Stimulated activated naive CD8-positive, alpha-beta T cell treated with anti-CD3 and anti-CD28 coated beads, Interleukin-15, amount 100 ng/mL, for 72 hours (primary cell): ENCODE measurements around the gene RPL27A.
A peak's percentile ranks its signal among the peaks of the same experiment; 100 is the strongest.

Experiments
- ATAC-seq: fragments of 150-1000 bp; cut with Tn5 transposase; 2 replicates; pipeline ENCODE4 v1.10.0; 2021; ENCODE audit warnings: mild to moderate bottlenecking, moderate library complexity
- DNase-seq, 2 donors: peaks; one replicate each; pipeline ENCODE4 v3.0.0; 2021 to 2022
- H3K27ac Mint-ChIP-seq, 2 donors: one replicate each; pipeline ENCODE4 v1.8.0; 2022; ENCODE audit warnings: mild to moderate bottlenecking in 2 of 2, mixed read lengths in 2 of 2, moderate library complexity in 2 of 2
- H3K27me3 Mint-ChIP-seq: one replicate; pipeline ENCODE4 v1.8.0; 2022; ENCODE audit warnings: mixed read lengths
- H3K4me1 Mint-ChIP-seq: one replicate; pipeline ENCODE4 v1.8.0; 2022; ENCODE audit warnings: mild to moderate bottlenecking, mixed read lengths
- H3K4me3 Mint-ChIP-seq, 2 donors: one replicate each; pipeline ENCODE4 v1.8.0; 2022; ENCODE audit warnings: mild to moderate bottlenecking in 2 of 2, mixed read lengths in 2 of 2, moderate library complexity in 1 of 2
- H3K9me3 Mint-ChIP-seq, 2 donors: one replicate each; pipeline ENCODE4 v1.8.0; 2022; ENCODE audit warnings: mixed read lengths in 2 of 2

RPL27A gene

DNA sequence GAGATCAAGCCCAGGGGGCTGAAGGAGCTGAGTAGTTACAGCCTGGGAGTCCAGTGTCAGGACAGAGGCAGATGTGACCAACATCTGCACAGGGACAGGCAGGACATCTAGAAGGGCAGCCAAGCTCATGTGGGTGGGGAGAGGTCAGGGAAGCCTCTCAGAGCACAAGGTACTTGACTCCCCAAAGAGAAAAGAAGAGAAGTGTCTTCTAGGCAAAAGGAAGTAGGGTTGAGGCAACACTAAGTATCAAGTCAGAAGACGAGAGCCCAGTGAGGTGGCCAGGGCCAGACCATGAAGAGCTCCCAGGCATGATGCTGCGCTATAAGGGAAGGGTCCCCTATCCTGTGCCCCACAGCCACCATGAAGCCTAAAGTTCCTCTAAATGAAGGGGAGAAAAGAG, 21.5 kb downstream of the RPL27A start:
- Mint-ChIP-seq H3K27ac (no peak overlapping the region), H3K4me1 (no peaks in the 10 kb centered on the region), H3K27me3 (no peaks in the 10 kb centered on the region), H3K9me3 (no peaks in the 10 kb centered on the region), H3K4me3 (no peak overlapping the region)
- DNase-seq: no peak
- ATAC-seq: no peak

DNA sequence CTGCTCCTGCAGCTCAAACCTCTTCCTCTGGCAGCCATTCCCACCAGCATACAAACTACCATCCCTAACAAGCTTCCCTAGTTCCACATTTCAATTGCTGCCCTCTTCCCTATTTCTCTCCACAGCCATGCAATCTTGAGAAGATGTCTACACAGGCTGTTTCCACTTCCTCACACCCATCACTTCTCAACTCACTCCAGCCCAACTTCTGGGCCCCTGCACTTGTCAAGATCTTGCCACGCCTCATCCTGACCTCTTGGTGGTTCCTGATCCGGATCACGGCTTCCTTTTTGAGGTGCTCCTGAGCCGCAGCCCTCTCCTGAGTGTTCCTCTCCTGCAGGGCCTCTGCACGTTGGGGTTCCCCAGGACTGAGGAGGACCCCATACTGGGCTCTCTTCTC, 22.6 kb downstream of the RPL27A start:
- H3K9me3 Mint-ChIP-seq: no peaks in the 10 kb centered on the region
- no peaks in the 10 kb centered on the region for H3K27me3 Mint-ChIP-seq
- H3K4me3 Mint-ChIP-seq: no peak overlapping the region
- H3K4me1 Mint-ChIP-seq: no peaks in the 10 kb centered on the region
- no peak overlapping the region for H3K27ac Mint-ChIP-seq
- DNase-seq: no peak
- no peak for ATAC-seq

DNA sequence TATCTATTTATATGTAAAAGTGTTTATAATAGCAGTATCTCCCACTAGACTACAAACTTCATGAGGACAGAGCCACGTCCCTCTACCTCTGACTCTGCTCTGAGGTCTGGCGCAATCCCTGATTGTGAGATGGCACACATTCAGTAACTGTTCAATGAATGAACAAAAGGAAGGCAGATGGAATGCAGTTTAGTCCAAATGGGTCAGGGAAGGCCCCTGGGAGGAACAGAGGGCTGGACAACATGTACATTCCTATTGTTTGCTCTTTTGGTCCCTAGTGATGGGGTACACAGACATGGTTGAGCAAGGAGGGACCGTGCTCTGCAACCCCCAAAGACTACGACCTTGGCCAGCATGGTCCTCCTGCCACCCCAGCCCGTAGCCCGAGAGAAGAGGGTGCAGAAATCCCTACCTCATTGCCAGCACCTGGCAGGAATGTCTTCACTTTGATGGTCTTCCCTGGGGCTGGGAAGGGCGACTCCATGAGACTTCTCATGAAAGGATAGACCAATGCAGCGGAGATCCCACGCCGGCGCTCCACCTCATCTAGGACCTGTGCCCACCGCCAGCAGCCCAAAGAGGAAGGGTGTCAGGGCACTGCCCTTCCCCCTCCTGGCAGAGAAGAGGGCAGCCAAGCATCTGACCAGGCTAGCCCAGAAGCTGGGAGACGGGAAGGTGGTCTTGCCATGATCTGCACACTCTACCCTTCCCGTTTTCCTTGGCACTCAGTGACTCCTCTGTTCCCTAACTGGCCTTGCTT, 24.3 kb downstream of the RPL27A start:
- H3K27me3 Mint-ChIP-seq: no peaks in the 10 kb centered on the region
- H3K27ac Mint-ChIP-seq: no peak overlapping the region
- H3K9me3 Mint-ChIP-seq: no peaks in the 10 kb centered on the region
- no peak for DNase-seq
- no peak for ATAC-seq
- no peaks in the 10 kb centered on the region for H3K4me1 Mint-ChIP-seq
- no peak overlapping the region for H3K4me3 Mint-ChIP-seq

DNA sequence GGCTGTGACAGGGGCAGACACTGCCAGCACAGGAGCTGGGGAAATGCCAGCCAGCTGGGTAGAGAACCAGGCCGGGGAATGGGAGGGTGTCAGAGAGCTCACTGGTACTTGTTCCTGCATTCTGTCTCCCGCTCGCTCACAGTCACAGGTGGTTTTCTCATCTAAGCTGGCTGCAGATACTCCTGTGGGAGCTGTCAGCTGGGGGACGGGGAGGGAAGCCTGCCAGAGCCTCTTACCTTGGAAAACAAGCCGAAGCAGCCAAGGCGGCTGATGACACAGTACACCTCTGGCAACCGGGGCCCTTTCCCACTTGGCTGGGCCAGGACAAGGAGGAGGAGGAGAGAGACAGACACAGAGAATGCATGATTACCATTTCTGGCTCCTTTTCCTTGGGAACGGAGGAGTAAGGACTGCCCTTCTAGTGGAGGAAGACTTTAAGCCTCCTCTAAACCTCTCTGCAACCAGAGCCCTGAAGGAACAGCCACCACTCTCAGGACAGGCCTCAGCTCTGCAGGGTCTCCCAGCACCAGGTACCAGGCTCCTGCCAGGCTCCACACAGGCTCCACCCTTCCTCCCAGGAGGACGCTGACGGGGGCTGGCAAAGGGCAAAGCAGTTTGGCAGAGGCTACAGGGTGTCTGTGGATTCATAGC, 25.1 kb downstream of the RPL27A start:
- Mint-ChIP-seq H3K27me3 (no peaks in the 10 kb centered on the region), H3K4me1 (no peaks in the 10 kb centered on the region), H3K9me3 (no peaks in the 10 kb centered on the region), H3K27ac (no peak overlapping the region), H3K4me3 (no peak overlapping the region)
- ATAC-seq (no peak), DNase-seq (no peak)

DNA sequence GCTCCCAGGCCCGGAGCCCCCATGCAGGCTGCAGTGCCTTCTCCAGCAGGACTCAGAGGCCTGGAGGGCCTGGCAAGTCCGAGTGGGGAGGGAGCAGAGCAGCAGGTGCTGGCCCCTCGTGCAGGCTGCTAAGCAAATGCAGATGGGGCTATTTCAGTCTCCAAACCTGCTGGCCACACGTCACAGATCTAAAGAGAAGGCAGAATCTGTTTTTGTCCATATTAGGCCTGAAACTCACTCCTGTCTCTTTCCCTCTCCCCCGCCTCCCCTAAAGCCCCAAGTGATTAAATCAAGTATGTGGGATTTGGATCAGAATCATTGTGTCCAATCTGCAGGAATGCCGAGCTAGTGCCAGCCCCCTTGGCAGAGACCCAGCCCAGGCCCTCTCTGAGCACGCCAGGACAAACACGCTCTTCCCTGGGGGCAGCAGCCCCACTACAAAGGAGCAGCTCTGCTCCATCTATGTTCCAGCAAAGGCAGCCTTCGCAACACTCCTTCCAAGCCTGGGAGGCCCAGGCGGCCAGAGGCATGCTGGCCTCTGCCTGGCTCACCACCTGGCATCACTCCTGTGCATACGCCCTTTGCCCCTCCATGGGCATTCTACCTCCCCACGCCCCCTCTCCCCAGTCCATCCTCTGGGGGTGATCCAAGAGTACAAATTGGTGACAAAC, 26.5 kb downstream of the RPL27A start:
- Mint-ChIP-seq H3K4me1 (no peaks in the 10 kb centered on the region), H3K9me3 (no peaks in the 10 kb centered on the region), H3K27me3 (no peaks in the 10 kb centered on the region), H3K4me3 (no peak overlapping the region), H3K27ac (no peak overlapping the region)
- DNase-seq (no peak), ATAC-seq (no peak)

DNA sequence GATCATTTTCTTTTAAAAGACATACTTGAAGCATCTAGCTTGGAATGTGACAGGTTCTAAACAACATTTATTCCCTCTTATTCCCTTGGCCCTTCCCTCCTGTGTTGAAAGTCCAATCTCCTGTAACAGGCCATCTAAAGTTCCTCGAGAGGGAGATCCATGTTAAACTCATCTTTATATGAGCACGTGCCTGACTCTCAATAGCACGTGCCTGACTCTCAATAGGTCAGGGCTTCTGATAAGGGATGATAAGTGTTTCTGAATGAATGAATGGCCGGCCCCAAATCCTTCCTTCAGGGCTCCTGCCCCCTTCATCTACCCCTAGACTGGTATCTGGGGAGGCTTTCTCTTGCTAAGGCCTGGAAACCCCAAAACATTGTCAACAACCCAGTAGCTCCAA, 27.2 kb downstream of the RPL27A start:
- ATAC-seq (no peak), DNase-seq (no peak)
- Mint-ChIP-seq H3K4me3 (no peak overlapping the region), H3K27me3 (no peaks in the 10 kb centered on the region), H3K4me1 (no peaks in the 10 kb centered on the region), H3K27ac (no peak overlapping the region), H3K9me3 (no peaks in the 10 kb centered on the region)

DNA sequence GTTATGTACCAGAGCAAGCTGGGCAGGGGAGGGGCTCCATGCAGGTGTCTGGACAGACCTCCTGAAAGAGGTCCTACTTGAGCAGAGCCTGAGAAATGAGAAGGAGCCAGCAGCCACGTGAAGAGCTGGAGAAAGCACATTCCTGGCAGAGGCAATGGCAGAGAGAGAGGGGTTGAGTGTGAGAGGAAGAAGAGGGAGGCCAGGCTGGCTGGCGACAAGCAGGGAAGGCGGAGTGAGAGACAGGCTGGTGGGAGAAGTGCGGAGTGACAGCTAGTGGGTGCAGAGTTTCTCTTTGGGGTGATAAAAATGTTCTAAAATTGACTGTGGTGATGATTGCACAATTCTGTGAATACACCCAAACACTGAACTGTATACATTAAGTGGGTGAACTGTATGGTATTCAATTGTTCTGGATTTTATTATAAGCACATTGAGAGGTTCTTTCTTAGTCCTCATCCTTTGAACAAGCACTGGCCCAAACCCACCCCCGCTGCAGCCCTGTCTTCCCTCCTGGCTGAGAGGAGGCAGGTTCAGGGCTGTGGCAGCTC, 29.4 kb downstream of the RPL27A start:
- no peak for ATAC-seq
- no peaks in the 10 kb centered on the region for H3K9me3 Mint-ChIP-seq
- no peak overlapping the region for H3K27ac Mint-ChIP-seq
- H3K4me3 Mint-ChIP-seq: no peak overlapping the region
- H3K27me3 Mint-ChIP-seq: no peaks in the 10 kb centered on the region
- H3K4me1 Mint-ChIP-seq: peaks cover 1% of the 10 kb centered on the region
- no peak for DNase-seq

DNA sequence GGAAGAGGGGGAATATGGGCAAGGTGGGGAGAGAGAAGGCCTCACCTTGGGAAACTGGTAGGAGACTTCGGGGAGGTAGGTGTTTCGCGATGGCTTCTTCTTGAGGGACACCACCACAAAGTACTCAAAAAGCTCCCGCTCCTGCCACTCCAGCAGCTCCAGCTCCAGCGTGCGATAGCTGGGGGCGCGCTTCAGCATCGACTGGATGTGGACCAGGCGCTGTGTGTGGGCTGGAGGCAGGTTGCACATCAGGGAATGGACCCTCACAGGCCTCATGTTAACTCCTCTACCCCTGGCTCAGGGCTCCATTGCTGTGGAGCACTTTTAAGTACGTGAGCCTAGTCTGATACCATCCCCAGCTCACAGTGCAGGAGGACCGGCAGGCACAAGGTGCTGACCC, 29.9 kb downstream of the RPL27A start:
- DNase-seq (no peak), ATAC-seq (no peak)
- H3K9me3 Mint-ChIP-seq: no peaks in the 10 kb centered on the region
- H3K4me3 Mint-ChIP-seq: no peak overlapping the region
- no peak overlapping the region for H3K27ac Mint-ChIP-seq
- H3K4me1 Mint-ChIP-seq: peaks cover 7% of the 10 kb centered on the region
- no peaks in the 10 kb centered on the region for H3K27me3 Mint-ChIP-seq

DNA sequence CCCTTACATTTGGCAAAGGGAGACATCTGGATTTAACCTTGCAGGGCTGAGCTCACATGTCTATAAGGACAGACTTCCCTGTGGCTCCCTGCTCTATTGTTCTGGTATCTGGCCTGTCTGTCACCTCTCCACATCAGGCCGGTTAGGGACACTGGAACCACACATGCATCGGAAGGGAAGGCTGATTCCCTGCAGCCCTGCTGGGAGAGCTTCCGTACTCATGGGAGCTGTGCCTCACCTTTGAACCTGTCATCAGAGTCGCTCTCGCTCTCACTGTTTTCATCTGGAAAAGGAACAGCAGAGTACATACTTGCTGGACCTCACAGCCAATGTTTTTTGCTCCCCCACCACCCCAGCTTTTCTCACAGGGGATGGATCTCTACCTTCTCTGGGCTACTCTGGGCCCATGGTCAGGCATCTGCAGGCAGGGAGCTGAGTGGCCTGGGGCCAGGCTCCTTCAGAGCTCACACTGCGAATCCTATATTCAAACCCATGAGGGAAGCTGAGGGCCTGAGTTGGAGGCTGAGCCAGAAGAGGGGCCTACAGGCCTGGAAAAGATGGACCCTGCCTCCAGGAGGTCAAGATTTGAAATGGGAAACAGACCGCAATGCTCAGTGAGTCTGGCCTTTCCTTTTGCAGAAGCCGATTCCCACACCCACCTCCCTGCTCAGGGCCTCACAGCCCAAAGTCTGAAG, 31.3 kb downstream of the RPL27A start:
- peak overlapping the region in 1 of 2 donors; percentile 59 for H3K27ac Mint-ChIP-seq
- ATAC-seq (no peak), DNase-seq (no peak)
- H3K4me1 Mint-ChIP-seq: peaks cover 16% of the 10 kb centered on the region
- H3K9me3 Mint-ChIP-seq: no peaks in the 10 kb centered on the region
- H3K4me3 Mint-ChIP-seq: no peak overlapping the region
- peaks cover 9% of the 10 kb centered on the region for H3K27me3 Mint-ChIP-seq

DNA sequence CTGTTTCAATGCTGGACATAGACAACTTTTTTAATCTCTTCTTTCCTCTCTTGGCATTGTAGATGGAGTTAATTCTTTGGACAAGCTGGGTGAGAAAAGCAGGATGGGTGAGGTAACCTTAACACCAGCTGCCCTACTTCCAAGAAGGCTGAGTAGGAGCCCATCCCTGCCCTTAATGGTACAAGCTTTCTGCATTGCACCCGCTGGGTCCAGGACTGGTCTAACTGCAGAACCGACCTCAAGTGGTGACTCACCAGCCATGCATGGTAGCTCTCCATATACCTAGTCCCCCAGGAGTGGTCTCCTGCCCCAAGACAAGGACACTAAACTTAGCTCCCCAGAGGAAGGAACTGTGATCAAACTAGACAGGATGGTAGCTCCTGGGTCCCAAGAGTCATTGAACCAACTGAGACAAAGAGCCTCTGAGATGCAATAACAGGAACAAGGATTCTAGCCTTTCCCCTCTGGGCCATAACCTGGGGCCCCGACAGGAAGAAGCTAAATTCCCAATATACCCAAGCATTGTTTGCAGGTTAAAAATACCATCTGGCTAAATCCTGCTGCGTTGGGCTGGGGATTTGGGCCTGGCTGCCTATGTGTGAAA, 32.1 kb downstream of the RPL27A start:
- Mint-ChIP-seq H3K4me1 (peaks cover 16% of the 10 kb centered on the region), H3K27ac (no peak overlapping the region), H3K4me3 (no peak overlapping the region), H3K27me3 (peaks cover 11% of the 10 kb centered on the region), H3K9me3 (no peaks in the 10 kb centered on the region)
- no peak for DNase-seq
- no peak for ATAC-seq

DNA sequence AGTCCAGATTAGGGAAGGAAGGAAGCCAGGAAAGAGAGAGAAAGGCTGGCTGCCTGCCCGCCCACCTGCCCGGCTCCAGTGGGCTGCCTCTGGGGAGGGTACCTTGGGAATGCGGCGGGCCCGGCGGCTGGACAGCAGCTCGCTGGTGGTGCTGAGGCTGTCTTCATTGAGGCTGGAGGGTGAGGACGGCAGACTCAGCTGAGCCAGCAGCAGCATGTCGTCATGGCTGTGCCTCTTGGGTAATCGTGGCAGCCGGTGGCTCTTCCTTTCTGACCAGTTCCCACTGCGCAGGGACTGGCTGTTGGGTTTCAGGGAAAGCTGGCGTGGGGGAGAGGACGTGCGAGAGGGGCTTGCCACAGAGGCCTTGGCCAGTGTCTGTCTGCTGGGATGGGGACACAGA, 32.9 kb downstream of the RPL27A start:
- no peak overlapping the region for H3K4me3 Mint-ChIP-seq

DNA sequence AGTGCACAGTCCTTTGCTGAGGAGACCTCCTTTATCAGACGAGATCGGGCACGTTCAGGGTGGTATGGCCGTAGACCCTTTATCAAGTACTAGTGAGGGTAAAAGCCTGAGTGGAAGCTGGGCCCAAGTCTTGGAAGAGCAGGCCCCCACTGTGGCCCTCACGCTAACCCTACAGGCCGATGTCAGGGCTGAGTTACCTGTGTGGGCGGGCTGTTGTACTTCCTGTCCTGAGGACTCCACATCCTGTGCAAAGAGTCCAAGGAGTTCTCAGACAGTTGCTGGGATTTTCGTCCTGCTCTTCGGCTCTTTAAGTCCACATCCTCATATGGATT, 34.9 kb downstream of the RPL27A start:
- H3K9me3 Mint-ChIP-seq: no peaks in the 10 kb centered on the region
- peak overlapping the region in 1 of 2 donors; percentile 40 for H3K27ac Mint-ChIP-seq
- peaks cover 36% of the 10 kb centered on the region for H3K27me3 Mint-ChIP-seq
- H3K4me3 Mint-ChIP-seq: no peak overlapping the region
- no peak for ATAC-seq
- peaks cover 16% of the 10 kb centered on the region for H3K4me1 Mint-ChIP-seq
- DNase-seq: no peak

More for the DNA sequence above, 32.9 kb downstream of the RPL27A start:
- Mint-ChIP-seq H3K4me1 (peaks cover 16% of the 10 kb centered on the region), H3K27me3 (peaks cover 16% of the 10 kb centered on the region), H3K27ac (no peak overlapping the region), H3K9me3 (no peaks in the 10 kb centered on the region)
- ATAC-seq (no peak), DNase-seq (no peak)

DNA sequence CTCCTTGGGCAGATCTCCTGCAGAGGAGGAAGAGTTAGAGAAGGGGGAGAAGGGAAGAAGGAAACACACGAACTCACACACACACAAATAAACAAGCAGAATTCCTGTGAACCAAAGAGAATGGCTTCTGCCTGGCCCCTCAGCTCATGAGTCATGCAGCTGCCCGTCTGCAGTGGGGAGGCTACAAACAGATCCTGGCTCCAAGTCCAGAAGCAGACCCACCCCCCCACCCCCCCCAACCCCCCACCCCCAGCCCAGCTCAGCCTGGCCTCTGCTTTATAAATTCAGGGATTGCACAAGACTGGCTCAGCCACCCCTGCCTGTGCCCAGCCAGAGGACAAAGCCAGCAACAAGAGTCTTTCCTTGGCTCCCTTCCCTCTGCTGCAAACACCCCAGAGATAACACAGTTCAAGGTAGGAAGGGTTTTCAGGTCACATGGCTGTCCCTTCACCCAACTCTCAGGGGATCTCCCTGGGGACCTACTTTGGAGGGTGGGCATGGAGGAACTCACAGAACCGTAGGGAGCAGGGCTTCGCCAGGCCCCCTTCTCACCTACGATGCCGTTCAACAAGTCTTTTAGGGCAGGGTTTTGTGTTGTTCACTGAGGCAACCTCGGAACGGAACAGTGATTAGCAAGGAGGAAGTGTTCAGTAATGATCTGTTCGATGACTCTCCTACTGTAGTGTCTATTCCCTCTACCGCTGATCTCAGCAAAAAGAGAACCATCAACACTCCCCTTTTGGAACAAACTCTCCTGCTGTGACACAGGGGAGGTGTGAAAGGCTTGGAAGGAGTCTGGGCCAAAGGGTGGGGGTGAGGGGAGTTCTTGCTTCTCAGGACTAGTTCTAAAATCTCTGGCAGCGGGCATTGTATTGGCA, 35.5 kb downstream of the RPL27A start:
- Mint-ChIP-seq H3K27me3 (peaks cover 42% of the 10 kb centered on the region), H3K27ac (peak overlapping the region; percentile 28 to 85), H3K9me3 (no peaks in the 10 kb centered on the region), H3K4me3 (no peak overlapping the region), H3K4me1 (peaks cover 16% of the 10 kb centered on the region)
- no peak for ATAC-seq
- DNase-seq: no peak

DNA sequence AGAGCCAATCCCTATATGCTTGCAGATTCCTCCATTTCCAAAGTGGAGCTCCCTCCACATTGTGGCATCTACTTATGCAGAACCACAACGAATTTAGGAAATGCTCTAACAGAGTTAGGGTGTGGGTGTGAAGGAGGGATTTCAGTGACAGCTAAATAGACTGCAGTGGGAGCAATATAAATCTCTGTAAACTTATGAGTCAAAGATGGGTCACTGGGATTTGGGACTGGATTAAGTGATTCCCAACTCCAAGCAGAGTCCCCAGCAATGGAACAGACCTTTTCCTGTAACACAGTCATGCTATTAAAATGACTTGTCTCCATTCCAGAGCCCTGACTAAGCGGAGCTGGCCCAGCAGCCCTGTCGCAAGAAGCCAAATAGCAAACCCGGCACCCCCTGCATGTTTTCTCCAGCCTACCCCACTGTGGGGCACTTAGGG, 36.6 kb downstream of the RPL27A start:
- Mint-ChIP-seq H3K4me3 (no peak overlapping the region), H3K27me3 (peaks cover 42% of the 10 kb centered on the region), H3K4me1 (peaks cover 16% of the 10 kb centered on the region), H3K27ac (no peak overlapping the region), H3K9me3 (no peaks in the 10 kb centered on the region)
- ATAC-seq (no peak), DNase-seq (no peak)
